ENCODE data around the gene GARIN5A.

DNA sequence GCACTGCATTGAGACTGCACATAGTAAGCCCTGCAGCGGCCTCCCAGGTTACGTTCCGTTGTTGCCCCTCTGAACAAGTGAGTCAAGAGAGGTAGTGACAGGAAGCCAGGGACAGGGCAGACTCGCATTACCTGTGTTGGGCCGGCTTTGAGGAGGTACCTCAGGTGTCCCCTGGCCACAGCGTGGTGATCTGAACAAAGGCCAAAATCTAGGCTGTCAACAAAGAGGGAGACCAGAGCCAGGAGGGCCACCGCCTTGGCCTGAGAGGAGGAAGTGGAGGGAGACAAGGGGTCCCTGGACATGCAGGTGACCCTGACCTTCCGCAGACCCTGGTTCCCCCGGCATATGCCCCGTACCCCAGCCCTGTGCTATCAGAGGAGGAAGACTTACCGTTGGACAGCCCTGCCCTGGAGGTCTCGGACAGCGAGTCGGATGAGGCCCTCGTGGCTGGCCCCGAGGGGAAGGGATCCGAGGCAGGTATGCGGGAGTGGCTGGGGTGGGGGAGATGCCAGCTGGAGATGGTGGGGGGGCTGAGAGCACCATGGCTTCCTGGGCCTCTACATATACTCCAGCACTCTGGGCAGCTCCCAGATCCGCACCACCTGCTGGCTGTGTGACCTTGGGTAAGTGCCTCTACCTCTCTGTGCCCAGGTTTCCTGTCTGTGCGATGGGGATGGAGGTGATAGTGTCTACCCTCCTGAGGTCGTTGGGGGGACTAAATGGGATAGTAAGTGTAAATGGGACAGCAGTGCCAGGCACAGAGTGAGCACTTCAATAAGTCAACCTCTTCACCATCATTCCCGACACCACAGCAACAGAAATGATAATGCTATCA, 53.2 kb downstream of the GARIN5A start:
- TF ChIP-seq, protein P1, sequence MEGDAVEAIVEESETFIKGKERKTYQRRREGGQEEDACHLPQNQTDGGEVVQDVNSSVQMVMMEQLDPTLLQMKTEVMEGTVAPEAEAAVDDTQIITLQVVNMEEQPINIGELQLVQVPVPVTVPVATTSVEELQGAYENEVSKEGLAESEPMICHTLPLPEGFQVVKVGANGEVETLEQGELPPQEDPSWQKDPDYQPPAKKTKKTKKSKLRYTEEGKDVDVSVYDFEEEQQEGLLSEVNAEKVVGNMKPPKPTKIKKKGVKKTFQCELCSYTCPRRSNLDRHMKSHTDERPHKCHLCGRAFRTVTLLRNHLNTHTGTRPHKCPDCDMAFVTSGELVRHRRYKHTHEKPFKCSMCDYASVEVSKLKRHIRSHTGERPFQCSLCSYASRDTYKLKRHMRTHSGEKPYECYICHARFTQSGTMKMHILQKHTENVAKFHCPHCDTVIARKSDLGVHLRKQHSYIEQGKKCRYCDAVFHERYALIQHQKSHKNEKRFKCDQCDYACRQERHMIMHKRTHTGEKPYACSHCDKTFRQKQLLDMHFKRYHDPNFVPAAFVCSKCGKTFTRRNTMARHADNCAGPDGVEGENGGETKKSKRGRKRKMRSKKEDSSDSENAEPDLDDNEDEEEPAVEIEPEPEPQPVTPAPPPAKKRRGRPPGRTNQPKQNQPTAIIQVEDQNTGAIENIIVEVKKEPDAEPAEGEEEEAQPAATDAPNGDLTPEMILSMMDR (IDR thresholded peaks at IDR 0.05) = no peak
- TF ChIP-seq POLR2A (IDR thresholded peaks at IDR 0.05) = no peak
